ENCODE data around the gene SNX4. TPM values are rescaled to one million over a fixed set of nuclear protein-coding genes. Genes with fewer than 3 reads are reported as not detected.

SNX4 gene
- total and polyA plus RNA-seq, 4 donors = 25.9 to 54.6 (median 35.2) TPM

DNA sequence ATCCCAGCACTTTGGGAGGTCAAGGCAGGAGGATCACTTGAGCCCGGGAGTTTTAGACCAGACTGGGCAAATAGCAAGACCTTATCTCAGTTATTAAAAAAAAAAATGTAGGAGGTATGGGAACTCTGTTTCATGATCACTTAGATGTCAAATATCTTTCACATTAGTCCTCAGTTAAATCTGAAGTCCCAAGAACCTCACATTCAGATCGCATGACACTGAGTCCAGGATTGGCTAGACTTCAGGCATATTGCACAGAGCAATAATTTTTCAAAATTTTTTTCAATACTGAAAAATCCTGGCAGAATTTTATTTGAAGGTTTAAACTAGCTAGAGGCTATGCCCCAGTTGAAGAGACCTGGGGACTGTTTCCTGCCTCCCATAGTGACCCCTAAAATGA lies 88.6 kb downstream of the SNX4 start:
- Histone ChIP-seq H3K27me3 (ENCODE audit: control insufficient read depth in 4 of 4, insufficient read depth in 4 of 4, low read length in 3 of 4) (no peaks in the 10 kb centered on the region), H3K36me3 (ENCODE audit: control insufficient read depth in 4 of 4, insufficient read depth in 3 of 4, low read depth in 1 of 4, low read length in 3 of 4) (no peaks in the 10 kb centered on the region), H3K4me1 (ENCODE audit: control insufficient read depth in 4 of 4, insufficient read depth in 4 of 4, low read length in 3 of 4) (peaks cover 0 to 4% (median 1%) of the 10 kb centered on the region in 4 donors), H3K27ac (ENCODE audit: low read depth in 1 of 2, low read length in 2 of 2) (no peak overlapping the region), H3K9me3 (ENCODE audit: control insufficient read depth in 4 of 4, low read length in 3 of 4) (peaks cover 0 to 2% (median 0%) of the 10 kb centered on the region in 4 donors), H3K4me3 (ENCODE audit: low read depth in 1 of 3, low read length in 3 of 3) (no peak overlapping the region), H3K9ac (ENCODE audit: low read depth in 1 of 2, low read length in 2 of 2) (no peak overlapping the region)
- TF ChIP-seq FOXA1 (IDR thresholded peaks at IDR 0.05) (no peak), JUND (IDR thresholded peaks at IDR 0.05) (no peak), GABPA (IDR thresholded peaks at IDR 0.05 in 1 of 2, conservative IDR thresholded peaks at IDR 0.05 in 1 of 2) (no peak), RAD21 (IDR thresholded peaks at IDR 0.05) (no peak), NR2F2 (IDR thresholded peaks at IDR 0.05) (no peak)
- TF ChIP-seq, protein P1, sequence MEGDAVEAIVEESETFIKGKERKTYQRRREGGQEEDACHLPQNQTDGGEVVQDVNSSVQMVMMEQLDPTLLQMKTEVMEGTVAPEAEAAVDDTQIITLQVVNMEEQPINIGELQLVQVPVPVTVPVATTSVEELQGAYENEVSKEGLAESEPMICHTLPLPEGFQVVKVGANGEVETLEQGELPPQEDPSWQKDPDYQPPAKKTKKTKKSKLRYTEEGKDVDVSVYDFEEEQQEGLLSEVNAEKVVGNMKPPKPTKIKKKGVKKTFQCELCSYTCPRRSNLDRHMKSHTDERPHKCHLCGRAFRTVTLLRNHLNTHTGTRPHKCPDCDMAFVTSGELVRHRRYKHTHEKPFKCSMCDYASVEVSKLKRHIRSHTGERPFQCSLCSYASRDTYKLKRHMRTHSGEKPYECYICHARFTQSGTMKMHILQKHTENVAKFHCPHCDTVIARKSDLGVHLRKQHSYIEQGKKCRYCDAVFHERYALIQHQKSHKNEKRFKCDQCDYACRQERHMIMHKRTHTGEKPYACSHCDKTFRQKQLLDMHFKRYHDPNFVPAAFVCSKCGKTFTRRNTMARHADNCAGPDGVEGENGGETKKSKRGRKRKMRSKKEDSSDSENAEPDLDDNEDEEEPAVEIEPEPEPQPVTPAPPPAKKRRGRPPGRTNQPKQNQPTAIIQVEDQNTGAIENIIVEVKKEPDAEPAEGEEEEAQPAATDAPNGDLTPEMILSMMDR (IDR thresholded peaks at IDR 0.05; ENCODE audit: low read depth, low read length, missing input control) = no peak
- TF ChIP-seq, protein P2, sequence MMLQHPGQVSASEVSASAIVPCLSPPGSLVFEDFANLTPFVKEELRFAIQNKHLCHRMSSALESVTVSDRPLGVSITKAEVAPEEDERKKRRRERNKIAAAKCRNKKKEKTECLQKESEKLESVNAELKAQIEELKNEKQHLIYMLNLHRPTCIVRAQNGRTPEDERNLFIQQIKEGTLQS (IDR thresholded peaks at IDR 0.05) = no peak
- WGBS = over 99% methylated on average over 2 of the region's 2 CpGs
- DNase-seq (ENCODE audit: low spot score) = no peak

DNA sequence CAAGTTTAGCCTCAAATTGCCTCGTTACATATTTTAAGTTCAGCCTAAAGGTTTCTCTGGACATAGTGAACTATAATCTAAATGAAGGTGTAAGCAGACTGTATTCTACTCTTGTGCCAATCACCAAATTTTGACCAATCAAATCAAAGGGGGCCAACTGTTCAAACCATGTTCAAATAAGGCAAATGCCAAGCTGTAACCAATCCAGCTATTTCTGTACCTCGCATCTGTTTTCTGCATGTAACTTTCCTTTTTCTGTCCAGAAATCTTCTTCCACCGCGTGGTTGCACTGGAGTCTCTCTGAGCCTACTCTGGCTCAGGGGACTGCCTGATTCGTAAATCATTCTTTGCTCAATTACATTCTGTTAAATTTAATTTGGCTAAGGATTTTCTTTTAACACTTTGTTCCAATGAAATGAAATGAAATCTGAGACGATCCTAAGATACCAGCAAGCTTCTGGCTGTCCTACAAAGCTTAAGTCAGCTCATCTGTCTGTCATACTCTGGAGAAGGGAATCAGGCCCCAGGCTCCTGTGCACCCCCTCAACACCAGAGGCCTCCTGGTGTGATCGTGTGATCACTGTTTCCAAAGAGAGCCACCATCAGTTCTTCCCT lies 91.7 kb downstream of the SNX4 start:
- Histone ChIP-seq H3K27ac (ENCODE audit: low read depth in 1 of 2, low read length in 2 of 2) (no peak overlapping the region), H3K36me3 (ENCODE audit: control insufficient read depth in 4 of 4, insufficient read depth in 3 of 4, low read depth in 1 of 4, low read length in 3 of 4) (no peaks in the 10 kb centered on the region), H3K9me3 (ENCODE audit: control insufficient read depth in 4 of 4, low read length in 3 of 4) (peaks cover 0 to 2% (median 0%) of the 10 kb centered on the region in 4 donors), H3K4me3 (ENCODE audit: low read depth in 1 of 3, low read length in 3 of 3) (no peak overlapping the region), H3K9ac (ENCODE audit: low read depth in 1 of 2, low read length in 2 of 2) (no peak overlapping the region), H3K27me3 (ENCODE audit: control insufficient read depth in 4 of 4, insufficient read depth in 4 of 4, low read length in 3 of 4) (no peaks in the 10 kb centered on the region), H3K4me1 (ENCODE audit: control insufficient read depth in 4 of 4, insufficient read depth in 4 of 4, low read length in 3 of 4) (no peaks in the 10 kb centered on the region)
- 87% methylated on average over 7 of the region's 7 CpGs for WGBS
- TF ChIP-seq SP1 (IDR thresholded peaks at IDR 0.05) (no peak), YY1 (IDR thresholded peaks at IDR 0.05) (no peak), EGR1 (IDR thresholded peaks at IDR 0.05; ENCODE audit: low read depth in 2 of 2) (no peak), HNF4A (conservative IDR thresholded peaks at IDR 0.05) (no peak), FOXA1 (IDR thresholded peaks at IDR 0.05) (no peak), HNF4G (IDR thresholded peaks at IDR 0.05) (no peak), ZBTB33 (IDR thresholded peaks at IDR 0.05) (no peak), FOXA2 (IDR thresholded peaks at IDR 0.05) (no peak), MAX (IDR thresholded peaks at IDR 0.05) (no peak), TAF1 (conservative IDR thresholded peaks at IDR 0.05) (no peak), JUND (IDR thresholded peaks at IDR 0.05) (no peak), RAD21 (IDR thresholded peaks at IDR 0.05) (no peak), GABPA (IDR thresholded peaks at IDR 0.05 in 1 of 2, conservative IDR thresholded peaks at IDR 0.05 in 1 of 2) (no peak), NR2F2 (IDR thresholded peaks at IDR 0.05) (no peak), RXRA (IDR thresholded peaks at IDR 0.05) (no peak)
- TF ChIP-seq, protein P3, sequence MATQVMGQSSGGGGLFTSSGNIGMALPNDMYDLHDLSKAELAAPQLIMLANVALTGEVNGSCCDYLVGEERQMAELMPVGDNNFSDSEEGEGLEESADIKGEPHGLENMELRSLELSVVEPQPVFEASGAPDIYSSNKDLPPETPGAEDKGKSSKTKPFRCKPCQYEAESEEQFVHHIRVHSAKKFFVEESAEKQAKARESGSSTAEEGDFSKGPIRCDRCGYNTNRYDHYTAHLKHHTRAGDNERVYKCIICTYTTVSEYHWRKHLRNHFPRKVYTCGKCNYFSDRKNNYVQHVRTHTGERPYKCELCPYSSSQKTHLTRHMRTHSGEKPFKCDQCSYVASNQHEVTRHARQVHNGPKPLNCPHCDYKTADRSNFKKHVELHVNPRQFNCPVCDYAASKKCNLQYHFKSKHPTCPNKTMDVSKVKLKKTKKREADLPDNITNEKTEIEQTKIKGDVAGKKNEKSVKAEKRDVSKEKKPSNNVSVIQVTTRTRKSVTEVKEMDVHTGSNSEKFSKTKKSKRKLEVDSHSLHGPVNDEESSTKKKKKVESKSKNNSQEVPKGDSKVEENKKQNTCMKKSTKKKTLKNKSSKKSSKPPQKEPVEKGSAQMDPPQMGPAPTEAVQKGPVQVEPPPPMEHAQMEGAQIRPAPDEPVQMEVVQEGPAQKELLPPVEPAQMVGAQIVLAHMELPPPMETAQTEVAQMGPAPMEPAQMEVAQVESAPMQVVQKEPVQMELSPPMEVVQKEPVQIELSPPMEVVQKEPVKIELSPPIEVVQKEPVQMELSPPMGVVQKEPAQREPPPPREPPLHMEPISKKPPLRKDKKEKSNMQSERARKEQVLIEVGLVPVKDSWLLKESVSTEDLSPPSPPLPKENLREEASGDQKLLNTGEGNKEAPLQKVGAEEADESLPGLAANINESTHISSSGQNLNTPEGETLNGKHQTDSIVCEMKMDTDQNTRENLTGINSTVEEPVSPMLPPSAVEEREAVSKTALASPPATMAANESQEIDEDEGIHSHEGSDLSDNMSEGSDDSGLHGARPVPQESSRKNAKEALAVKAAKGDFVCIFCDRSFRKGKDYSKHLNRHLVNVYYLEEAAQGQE (IDR thresholded peaks at IDR 0.05) = no peak
- TF ChIP-seq, protein P2 (IDR thresholded peaks at IDR 0.05) = no peak
- TF ChIP-seq, protein P1 (IDR thresholded peaks at IDR 0.05; ENCODE audit: low read depth, low read length, missing input control) = no peak
- DNase-seq (ENCODE audit: low spot score) = no peak
